Medulla oblongata (tissue), 1 donor: ENCODE results near the gene CYP2C8.
"Not testable (repeated sequence)": the region's sequence is repeated elsewhere in the genome, so short reads cannot be mapped to it uniquely, and the experiment has no call there.

Source experiments
- DNase-seq: peaks from one replicate; pipeline ENCODE4 v3.0.0-alpha.2; 2015; ENCODE audit errors: extremely low spot score

The CYP2C8 gene

DNA sequence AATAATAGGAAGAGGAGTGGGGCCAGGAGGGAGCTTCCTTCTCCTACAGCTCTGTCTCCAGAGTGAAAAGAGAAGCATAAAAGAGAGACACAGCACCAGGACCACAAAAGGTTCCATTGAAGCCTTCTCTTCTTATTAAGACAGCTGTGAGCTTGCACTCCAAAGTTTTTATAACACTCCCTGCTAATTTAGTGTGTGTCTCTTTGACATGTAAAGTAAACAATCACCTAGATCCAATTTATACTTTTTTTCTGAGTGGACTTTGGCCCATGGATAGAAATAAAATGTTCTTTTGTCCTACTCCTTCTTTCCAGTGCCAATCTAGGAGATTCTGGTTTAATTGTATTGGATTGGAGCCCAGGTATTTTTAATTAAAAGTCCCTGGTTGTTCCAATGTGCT is at the start of gene CYP2C8:
Gene CYP2C8, minus strand, starts transcription at position 212 of the 400 bp plus-strand sequence. Its CDS starts 95 bp downstream, at position 117.
- no peak for DNase-seq

DNA sequence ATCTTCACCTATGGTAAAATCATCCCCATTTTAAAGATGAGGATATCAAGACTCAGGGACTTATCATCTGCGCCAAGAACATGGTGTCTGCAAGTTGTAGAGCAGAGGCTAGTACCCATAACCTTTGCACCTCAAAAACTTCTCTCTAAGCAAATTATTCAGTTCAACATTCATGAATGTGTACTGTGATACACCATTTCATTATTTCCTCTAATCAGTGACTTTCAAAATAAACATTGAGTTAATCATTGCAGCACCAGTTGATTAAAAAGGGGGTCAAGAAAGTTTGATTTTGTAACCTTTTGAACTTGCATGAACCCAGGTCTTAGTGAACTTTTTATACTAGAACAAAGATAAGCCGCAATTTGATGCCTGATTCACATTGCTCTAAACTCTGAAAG is 47.6 kb upstream of the CYP2C8 start:
- no peak for DNase-seq

DNA sequence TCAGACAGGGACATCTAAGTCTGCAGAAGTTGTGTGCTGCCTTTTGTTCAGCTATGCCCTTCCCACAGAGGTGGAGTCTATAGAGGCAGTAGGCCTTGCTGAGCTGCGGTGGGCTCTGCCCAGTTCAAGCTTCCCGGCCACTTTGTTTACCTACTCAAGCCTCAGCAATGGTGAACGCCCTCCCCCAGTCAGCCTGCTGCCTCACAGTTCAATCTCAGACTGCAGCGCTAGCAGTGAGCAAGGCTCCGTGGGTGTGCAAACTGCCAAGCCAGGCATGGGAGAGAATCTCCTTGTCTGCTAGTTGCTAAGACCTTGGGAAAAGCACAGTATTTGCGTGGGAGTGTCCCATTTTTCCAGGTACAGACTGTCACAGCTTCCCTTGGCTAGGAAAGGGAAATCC is 41.5 kb upstream of the CYP2C8 start:
- not testable (repeated sequence) for DNase-seq

DNA sequence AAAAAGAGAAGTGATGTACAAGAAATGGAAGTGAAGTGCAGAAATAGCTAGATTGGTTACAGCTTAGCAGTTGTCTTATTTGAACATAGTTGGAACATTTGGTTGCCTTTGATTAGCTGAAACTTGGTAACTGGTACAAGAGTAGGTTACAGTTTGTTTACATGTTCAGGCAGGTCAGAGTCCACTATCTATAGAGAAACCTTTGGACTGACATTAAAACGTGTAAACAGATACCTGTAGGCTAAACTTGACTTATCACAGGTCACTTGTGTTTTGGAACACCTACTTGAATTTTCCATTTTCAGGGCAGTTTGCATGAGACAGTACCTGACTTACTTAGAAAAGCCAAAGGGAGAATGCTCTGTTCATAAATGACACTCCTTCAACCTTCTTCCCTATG is 28.5 kb upstream of the CYP2C8 start:
- DNase-seq, result no peak

DNA sequence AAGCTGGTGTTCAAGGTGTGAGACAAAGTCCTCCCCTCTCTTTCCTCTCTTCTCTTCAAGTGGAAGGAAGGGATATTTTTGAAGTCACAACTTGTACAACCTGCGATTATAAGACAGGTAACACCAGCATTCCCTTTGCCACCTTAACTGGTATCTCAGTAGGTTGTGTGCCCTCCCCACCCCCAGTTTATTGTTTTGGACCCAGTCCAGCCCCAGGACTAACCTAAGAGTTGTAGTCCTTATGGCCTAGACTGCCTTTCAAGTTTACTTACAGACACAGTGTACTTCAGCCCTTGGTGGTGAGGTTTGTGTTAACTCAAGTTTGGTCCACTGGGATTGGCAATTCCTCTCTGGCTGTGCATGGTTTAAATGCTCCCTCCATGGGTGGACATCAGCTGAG is 26.8 kb upstream of the CYP2C8 start:
- DNase-seq, result no peak

DNA sequence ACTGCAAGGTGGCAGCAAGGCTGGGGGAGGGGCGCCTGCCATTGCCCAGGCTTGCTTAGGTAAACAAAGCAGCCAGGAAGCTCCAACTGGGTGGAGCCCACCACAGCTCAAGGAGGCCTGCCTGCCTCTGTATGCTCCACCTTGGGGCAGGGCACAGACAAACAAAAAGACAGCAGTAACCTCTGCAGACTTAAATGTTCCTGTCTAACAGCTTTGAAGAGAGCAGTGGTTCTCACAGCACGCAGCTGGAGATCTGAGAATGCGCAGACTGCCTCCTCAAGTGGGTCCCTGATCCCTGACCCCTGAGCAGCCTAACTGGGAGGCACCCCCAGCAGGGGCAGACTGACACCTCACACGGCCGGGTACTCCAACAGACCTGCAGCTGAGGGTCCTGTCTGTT is 10.3 kb upstream of the CYP2C8 start:
- DNase-seq, result not testable (repeated sequence)

DNA sequence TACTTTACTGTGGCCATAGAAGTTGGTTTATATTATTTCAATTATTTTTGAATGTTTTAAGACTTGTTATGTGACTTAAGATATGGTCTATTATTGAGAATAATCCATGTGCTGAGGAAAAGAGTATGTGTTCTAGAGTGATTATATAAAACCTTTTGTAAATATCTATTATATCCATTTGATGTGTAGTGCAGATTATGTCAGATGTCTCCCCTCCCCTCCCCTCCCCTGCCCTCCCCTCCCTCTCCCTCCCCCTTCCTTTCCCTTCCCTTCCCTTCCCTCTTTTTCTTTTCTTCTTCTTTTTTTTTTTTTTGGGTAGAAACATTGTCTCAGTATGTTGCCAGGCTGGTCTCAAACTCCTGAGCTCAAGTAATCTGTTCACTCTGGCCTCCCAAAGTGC is 8.3 kb upstream of the CYP2C8 start:
- no peak for DNase-seq

DNA sequence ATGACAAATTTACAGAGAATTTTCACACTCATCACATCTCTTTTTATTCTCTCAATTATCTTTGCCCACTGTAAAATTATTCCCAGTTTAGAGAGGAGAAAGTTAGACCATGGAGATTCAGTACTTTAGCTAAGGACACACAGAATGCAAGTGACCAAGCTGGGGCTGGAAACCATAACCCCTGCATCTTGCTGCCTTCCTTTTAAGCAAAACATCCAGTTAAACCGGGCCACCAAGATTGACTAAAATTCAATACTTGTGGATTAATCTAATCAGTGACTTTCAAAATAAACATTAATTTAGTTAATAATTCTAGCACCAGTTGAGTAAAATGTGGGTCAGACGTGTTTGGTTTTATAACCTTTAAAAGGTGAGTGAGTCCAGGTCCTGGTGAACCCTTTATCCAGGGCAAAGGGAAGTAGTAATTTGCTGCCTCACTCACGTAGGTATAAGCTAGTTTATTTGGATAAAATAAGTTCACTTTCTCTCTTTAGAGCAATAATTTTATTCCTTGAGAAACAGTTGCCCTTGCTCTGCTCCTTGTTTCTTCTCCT is 1.9 kb upstream of the CYP2C8 start:
- no peak for DNase-seq

DNA sequence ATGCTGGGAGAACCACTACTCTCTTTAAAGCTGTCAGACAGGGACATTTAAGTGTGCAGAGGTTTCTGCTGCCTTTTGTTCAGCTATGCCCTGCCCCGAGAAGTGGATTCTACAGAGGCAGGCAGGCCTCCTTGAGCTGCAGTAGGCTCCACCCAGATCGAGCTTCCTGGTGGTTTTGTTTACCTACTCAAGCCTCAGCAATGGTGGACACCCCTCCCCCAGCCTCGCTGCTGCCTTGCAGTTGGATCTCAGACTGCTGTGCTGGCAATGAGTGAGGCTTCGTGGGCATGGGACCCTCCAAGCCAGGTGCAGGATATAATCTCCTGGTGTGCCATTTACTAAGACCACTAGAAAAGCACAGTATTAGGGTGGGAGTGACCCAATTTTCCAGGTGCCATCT is 5.2 kb downstream of the CYP2C8 start:
- not testable (repeated sequence) for DNase-seq

DNA sequence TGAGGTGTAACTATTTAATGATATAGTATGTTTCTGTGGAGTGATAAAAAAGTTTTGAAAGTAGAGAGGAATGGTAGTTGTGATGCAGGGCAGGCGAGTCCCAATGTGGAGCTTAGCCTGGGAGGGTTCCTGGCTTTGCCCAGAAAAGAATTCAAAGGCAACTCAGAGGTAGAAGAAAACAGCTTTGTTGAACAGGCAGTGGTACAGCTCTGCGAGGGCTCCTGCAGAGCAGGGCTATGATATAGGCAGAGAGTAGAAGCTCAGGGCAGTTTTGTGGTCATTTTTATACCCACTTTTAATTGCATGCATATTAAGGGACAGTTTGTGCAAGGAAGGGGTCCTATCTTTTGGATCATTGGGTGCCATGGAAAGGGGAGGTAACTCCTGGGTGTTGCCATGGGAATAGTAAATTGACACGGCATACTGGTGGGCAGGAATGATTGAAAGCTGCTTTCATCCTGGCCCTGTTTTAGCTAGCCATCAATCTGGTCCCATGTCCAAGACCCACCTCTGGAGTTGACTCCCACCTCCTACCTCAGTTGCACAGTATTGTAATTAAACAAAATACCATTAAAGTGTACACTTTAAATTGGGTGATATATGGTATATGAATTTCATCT is 12.4 kb downstream of the CYP2C8 start:
- no peak for DNase-seq

DNA sequence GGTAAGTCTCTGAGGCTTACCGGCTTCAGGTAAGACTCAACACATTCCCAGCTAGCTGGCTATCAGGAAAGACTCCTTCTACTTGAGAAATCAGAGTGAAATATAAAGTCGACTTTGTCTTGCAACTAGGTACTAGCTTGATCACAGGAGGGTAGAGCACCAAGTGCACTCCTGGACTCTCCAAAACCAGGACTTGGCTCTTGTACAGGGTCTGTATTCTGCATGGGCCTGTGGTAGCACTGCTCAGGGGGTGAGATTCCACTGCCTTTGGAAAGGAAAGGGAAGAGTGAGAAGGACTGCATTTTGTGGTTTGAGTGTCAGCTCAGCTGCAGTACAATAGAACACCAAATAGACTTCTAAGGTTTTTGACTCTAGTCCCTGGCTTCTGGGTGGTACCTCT is 19.4 kb downstream of the CYP2C8 start:
- no peak for DNase-seq

DNA sequence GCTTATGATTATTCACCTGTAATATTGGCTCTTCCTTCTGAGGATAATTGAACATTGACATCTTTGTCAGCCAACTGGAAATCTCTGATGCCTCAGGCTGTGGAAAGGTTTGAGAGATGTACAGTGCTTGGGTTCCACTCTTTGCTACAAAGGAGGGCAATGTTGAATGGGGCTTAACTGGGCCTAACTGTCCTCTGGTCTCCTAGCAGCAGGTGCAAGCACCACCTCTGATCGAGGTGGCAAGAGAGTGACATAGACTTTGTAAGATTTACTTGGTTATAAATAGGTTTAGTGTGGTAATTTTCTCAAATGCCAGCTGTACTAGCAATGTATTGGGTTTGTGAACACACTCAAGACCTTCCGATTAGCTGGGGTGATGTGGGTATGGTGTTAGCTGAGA is 21.1 kb downstream of the CYP2C8 start:
- no peak for DNase-seq

DNA sequence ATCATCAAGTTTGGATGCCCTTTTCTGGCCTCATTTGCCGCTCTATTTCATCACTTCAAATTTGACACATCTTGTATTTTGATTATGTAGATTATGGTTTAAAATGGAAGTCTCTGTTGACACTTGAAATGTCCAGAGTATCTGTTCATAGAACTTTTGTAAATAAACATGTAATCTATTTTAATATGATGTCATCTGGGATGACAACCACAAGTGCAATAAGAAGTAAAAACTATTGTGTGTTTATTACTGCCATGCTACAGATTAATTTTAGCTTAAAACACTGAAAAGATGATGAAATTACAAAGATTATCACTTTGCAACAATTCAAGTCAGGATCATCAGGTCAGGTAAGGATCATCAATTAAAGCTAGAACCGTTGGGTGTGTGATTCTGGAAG is 30.0 kb downstream of the CYP2C8 start:
- no peak for DNase-seq

DNA sequence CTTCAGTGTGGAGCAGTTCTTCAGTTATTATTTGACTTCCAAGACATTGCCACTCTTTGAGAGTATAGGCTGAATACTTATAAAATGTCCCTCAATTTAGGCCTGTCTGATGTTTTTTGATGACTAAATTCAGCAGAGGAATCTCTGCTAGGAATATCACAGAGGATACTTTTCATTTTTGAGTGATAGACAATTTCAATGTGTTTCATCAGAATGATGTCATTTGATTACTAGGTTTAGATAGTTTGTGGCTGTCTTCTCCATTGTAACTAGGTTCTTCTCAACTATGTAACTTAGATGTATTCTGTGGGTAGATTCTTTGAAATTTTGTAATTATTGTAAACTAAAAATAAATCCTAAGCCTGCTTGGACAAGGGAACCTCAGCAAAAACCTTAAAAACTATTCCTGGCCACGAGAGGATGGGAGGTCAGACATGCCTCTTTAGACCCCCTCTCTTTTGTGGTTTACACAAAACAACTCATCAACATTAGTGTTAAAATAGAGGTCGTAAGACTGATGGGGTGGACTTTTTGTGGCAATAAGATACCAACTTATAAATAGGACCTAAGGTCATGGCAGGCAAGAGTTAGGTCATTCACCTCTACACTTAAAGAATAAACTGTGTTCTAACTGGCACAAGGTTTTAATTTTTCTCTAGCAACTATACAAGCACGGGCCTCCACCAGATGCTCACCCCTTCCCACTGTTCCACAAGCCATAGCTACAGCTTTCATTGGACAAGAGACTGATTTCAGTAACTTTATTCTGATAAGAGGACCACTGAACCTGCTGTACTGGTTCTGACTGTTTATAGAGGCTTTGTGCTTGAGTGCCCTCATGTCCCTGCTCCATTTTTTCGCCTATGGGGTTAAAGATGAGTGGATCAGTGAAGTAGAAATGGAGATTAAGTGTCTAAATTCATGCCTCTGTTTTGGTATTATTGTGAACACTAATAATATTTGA is 33.7 kb downstream of the CYP2C8 start:
- no peak for DNase-seq

DNA sequence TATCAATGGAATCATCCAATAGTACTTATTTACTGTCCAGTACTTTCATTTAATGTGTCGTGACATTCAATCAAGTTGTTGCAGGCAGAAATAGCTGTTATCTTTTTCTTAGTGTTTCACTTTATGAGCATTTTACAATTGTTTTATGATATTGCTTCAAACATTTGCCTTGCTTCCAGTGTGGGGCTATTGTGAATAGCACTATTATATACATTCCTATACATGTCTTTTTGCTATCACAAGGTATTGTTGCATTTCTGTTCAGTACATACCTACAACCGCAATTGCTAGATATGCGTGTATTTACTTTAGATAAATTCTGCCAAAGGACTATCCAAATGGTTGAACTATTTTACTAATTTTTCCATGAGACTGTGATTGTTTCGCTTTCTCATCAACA is 34.9 kb downstream of the CYP2C8 start:
- no peak for DNase-seq

DNA sequence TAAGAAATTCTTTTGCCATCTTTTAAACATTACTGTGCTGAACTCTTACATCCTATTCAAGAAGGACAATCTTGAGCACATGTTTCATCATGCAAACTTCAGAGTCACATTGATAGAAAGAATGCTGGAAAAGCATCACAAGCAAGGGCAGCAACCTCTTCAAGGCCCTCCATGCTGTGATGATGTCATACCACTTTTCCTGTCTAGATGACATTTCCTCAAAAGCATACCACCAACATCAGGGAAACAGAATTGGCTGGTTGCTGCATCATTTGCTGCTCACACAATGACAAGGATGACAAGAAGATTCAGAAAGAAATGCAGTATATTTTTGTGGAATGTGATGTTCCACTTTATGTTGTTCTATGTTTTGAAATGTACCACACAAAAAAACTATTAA is 37.6 kb downstream of the CYP2C8 start:
- DNase-seq, result no peak

DNA sequence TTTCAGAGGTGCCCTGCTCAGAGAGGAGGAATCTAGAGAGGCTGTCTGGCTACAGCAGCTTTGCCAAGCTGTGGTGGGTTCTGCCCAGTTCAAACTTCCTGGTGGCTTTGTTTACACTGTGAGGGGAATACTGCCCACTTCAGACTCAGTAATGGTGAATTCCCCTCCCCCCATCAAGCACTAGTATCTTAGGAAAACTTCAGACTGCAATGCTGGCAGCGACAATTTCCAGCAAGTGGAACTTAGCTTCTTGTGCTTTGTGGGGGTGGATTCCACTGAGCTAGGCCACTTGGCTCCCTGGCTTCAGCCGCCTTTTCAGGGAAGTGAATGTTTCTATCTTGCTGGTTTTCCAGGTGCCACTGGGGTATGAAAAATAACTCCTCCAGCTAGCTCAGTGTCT is 42.8 kb downstream of the CYP2C8 start:
- no peak for DNase-seq

DNA sequence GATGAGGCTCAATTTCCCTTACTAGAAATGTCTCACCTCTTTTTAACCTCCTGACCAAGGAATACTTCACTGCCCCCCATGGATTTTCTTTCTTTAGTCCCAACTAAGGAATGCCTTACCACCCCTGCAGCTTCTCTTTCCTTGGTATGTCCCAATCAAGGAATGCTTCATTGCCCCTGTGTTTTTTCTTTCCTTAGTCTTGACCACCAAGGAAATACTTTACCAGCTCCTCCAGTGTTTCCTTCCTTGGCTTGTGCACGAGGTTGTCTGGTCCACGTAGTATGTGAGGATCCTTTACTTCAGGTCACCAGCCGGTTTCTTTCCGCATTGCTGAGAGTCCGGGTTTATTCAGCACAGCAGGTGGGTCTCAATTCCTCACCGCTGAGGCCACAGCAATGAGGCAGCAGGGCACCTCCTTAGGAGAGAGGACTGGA is 71.5 kb downstream of the CYP2C8 start:
- DNase-seq, result no peak

DNA sequence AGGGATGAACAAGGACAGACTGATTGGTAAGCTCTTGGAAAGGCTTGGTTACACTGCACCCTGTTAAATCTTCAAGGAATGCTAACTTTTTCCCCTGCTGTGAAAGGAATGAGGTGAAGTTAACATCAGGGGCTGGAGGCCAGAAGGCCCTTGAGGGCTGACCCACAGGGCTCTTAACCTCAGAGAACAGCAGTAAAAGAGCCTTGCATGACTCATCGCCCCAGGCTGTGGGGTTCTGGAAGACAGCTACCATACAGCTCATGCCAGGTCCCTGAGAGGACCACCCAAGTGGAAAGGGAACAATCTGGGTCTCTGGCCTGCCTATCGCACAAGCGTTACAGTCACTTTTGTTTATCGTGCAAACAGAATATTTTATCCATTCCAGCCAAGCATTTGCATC is 76.5 kb downstream of the CYP2C8 start:
- DNase-seq, result no peak

DNA sequence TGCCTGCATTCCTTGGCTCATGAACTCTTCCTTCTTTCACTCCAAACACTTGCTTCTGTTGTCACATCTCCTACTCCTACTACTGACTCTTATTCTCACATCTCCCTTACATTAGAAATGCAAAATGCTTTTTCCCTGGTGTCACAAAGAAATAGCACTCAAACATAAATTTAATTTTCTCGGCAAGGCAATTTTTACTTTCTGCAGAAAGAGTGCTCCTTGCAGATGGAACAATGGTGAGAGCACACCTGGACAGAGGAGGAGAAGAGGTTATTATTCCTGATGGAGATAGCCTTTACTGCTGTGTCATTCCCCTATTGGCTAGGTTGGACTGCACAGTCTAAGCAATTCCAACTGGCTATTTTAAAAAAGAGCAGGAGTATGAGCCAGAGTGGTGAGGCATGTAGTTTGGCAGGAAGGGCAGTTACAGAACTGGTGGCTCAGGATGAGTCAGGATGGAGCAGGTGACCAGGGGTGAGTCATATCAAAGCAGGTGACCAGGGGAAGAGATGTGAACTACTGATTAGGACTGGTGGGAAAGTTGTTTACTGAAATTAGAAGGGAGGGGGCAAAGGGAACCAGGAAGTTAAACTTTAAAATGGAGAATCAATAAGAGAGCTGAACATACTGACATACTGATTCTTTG is 77.9 kb downstream of the CYP2C8 start:
- no peak for DNase-seq

DNA sequence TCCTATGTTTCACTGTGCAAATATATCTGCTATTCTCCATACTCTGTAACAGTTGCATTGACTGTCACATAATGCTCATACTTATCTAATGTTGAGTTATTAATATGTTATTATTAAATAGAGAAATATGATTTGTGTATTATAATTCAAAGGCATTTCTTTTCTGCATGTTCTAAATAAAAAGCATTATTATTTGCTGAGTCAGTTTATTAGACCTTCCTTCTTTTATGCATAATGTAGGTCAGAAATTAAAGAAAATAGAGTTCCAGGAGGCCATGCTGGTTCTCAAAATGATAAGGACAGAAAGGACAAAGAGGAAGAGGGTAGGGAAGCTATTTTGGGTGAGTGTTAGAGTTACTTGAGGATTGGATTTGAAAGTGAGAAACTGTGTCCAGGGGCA is 80.1 kb downstream of the CYP2C8 start:
- no peak for DNase-seq
